CD4-positive, alpha-beta T cell treated with Interleukin-1 beta for 1 hour (primary cell): ENCODE data around the gene BCKDHA.
"Not testable (repeated sequence)": the region's sequence is repeated elsewhere in the genome, so short reads cannot be mapped to it uniquely, and the experiment has no call there.

Experiments used
- DNase-seq, 2 donors: peaks; one replicate each; pipeline ENCODE4 v3.0.0-alpha.2; 2020 to 2022

BCKDHA gene

DNA sequence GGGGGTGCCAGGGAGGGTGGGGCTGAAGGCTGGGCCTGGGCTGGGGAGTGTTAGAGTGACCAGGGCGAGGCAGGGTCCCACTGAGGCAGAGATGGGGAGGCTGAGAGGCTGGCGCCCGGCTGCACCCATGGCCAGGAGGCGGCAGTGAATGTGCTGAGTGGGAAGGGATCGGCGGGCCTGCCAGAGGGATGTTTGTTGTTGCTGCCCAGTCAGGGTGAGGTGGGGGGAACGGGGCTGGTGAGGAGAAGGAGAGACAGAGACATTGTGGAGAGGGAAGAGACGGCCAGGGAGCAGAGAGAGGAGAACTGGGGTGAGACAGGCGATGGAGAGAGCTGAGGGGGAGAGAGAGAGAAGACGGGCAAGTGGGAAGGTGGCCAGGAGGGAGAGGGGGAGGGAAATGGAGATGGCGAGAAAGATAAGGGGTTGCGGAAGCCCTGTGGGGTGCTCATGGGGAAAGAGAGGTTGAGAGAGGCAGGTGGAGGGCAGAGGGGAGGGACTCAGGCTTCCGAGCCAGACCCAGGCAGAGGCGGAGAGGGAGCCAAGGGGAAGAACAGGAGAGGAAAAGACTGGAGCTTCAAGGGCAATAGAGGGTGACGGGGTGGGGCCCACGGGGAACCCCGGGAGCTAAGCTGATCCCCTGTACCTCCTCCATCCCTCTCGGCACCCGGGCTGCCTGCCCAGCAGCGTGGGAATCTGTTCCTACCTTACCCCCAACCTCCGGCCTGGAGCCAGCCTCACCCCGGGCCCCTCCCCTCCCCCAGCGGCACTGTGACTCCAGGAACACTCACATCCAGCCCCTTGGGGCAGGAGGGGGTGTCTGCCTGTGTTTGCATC is 30.2 kb downstream of the BCKDHA start:
- DNase-seq: peak; percentile 47 to 66

DNA sequence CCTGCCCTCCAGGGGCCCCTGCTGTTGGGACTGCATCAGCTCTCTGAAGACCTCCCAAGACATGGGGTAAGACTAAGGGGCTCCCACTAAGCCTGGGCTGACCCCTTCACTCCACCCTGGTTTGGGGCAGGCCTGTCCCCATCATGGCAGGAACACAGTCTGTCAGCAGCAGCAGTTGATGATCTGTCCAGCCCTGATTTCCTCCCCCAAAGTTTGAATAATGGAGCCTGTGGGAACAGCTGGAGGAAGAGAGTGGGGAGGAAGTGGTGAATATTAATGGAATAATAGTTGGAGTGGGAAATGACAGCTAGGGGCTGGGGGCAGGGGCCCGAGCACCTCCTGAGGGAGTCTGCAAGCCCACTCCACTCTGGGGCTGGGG is 30.9 kb downstream of the BCKDHA start:
- no peak for DNase-seq

DNA sequence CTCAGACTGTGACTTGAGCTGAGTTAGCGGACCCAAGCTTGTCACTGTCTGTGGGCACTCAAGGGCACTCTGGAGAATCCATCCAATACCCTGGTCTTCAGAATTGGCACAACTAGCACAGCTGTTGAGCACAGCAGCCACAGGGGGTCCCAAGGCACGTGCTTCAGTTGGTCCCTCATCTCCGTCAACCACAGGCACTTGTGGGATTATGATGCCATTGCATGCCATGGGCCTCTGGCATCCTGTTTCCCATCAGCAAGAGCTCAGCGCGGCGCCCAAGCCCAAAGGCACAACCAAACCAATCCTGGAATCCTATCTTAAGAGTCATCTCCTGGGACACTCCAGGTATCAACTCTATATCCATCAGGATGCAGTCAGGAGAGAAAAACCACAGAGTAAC is 33.3 kb downstream of the BCKDHA start:
- DNase-seq: no peak

DNA sequence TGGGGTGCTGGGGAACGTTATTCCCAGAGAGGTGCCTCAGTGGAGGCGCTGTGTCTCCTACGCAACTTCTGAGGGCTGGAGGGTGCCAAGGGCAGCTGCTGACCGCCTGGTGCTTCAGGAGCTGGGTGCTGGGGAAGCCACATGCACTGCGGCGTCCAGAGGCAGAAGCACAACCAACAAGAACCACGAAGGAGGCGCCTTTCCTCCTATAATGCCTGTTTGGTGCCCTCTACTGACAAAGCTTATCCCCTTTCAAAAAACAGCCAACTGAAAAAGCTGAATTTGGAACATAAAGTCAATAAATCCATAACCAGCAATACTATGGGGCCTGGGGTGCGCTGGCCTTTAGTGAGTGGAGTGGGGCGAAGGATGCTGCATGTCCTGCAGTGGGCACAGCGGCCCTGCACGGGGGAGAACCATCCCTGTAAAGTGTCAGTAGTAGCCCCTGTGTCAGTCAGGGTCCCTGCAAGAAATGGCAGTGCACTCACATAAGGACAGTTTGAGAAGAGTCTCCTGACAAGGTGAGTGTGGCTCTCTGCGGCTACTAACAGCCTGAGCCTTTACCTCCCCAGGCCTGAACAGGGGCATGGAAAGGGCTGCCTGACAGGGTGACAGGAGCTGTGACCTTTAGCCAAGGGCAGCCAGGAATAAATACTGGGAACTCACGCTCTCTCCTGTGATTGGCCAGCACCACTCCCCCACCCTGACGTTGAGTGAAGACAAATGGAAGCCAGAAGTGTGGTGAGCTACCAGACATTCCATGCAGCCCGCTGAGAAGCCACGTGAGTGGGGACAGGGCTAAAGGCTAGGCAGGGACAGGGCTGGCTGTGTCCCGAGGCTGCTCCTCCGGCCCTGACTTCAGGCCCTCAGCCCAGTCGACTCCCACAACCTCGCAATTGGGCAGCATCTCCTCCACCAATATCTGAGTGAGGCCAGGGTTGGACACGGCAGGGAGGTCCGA is 34.1 kb downstream of the BCKDHA start:
- DNase-seq: peak; percentile 35 to 45

DNA sequence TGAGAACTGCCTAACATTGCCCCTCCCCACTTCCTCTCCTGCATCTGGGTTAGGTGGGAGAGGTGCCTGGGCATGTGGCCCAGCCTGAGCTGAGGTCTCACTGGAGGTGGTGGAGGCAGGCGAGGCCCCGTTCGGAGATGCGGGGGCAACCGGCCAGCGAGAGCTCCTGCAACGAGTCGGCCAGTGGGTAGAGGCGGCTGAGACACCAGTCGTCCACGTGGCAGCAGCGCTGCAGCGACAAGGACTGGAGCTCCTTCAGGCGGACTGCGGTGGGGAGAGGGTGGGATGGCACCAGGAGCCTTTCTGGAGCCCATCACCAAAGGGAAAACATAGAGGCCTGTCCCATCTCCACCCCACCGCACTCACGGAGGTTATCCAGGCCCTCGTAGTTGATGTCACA is 35.6 kb downstream of the BCKDHA start:
- no peak for DNase-seq

DNA sequence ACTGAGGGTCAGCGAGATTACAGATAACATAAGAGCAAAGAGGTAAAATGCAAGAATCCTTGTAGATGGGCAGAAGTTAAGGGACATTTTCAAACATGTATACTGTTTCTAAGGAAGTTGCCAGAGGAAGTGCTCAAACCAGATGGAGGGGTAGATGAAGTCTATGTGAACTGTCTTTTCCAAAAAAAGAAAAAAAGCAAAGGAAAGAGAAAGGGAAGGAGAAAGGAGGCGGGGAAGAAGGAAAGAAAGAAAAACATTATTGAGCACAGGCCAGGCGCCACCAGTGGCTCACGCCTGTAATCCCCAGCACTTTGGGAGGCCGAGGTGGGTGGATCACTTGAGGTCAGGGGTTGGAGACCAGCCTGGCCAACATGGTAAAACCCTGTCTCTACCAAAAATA is 36.8 kb downstream of the BCKDHA start:
- no peak for DNase-seq

DNA sequence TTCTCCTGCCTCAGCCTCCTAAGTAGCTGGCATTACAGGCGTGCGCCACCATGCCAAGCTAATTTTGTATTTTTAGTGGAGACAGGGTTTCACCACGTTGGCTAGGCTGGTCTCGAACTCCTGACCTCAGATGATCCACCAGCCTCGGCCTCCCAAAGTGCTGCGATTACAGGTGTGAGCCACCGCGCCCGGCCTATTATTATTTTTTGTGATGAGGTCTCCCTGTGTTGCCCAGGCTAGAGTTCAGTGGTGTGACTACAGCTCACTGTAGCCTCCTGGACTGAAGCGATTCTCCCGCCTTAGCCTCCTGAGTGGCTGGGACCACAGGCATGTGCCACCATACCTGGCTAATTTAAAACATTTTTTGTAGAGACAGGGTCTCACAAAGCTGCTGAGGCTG is 37.8 kb downstream of the BCKDHA start:
- not testable (repeated sequence) for DNase-seq

DNA sequence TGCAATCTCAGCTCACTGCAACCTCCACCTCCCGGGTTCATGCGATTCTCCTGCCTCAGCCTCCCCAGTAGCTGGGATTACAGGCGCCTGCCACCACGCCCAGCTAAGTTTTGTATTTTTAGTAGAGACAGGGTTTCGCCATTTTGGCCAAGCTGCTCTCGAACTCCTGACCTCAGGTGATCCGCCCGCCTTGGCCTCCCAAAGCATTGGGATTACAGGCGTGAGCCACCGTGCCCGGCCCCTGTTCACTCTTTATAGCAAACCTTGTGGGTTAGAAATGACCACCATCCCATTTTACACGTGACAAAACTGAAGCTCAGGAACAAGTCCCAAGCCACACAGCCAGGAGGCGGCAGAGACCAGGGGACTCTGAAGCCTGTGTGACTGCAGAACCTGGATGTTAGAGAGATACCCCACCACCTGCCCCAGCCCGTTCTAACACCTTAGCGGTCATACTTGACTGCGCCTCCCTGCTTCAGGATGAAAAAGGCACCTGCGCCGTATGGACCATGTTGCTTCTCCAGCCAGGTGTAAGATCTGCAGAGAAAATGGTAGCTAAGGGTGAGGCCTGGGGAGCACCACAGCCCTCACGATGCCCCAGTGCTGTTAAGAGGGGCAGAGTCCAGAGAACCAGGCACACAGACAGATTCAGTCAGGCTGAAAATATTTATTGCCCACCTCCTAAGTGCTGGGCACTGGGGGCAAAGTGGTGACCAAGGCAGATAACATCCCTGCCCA is 38.5 kb downstream of the BCKDHA start:
- no peak for DNase-seq

DNA sequence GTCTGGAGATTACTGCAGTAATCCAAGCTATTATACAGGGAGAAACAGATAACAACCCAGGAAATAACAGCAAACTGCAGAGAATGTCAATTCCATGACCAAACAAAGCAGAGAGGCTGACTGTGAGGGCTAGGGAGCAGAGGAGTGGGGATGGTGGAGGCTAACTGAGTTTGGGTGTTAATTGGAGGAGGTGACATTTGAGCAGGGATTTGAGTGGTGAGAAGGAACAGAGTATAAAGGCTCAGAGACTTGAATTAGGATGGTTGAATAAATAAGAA is 39.0 kb downstream of the BCKDHA start:
- DNase-seq: no peak

DNA sequence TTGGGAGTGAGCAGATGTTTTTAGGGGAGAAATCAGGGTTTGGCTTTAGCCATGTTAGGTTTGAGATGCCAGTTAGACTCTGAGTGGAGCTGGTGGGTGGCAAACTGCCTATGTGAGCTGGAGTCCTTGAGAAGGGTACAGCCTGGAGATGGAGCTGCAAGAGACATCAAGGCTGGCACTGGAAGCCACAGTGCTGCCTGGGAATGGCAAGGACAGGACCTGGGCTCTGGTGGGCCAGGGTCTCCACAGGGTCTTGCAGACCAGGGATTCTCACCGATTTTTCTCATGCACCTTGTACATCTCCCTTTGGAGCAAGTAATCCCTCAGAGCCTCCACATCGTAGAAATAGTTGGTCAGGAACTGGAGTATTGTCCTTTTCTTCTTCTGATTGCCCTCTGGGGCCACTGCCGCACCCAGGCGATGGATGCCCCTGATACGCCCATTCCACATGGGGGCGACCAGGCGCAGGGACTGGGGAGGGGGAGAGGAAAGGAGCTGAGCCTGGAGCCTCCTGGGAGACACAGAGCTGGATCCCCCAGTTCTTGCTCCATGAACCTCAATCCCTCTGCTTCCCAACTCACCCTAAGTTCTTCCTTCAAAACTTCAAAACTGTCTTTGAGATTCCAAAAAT is 40.4 kb downstream of the BCKDHA start:
- DNase-seq: no peak

DNA sequence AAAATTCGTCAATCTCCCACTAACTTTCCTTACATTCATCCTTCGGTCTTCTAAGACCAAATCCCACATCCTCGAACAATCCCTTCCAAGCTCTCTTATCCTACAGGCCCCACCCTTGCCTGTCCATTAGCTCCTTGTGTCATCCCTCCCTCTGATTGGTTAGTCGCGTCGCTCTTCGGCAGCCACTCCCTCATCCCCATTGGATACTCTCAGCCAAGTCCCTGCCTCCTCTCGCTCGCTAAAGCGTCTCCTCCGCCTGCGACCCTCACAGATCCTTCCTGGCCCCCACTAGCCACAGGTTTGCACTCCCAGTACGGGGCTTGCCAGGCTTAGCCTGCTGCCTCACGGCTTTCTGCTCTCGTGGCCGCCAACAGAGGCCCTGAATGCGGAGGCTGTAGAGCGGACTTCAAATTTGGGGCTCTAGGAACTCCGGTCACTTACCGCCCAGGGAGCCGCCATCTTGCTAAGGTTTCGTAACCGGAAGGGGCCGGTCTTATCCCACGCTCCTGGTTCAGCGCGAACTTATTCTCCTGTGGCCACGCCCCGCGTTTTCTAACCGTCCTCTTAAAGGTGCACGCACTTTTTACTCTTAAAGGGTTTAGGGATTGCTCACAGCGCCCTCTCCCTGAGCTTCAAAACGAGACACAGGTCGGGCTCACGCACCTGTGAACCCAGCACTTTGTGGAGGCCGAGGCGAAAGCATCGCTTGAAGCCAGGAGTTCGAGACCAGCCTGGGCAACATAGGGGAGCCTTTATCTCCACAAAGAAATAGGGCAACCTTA is 42.0 kb downstream of the BCKDHA start, which contains the start of gene DMAC2:
Gene DMAC2 (minus strand): TSS at position 472 of the 782 bp plus-strand sequence. CDS start 13 bp downstream, at position 459.
- DNase-seq: peak; percentile 94 to 95

DNA sequence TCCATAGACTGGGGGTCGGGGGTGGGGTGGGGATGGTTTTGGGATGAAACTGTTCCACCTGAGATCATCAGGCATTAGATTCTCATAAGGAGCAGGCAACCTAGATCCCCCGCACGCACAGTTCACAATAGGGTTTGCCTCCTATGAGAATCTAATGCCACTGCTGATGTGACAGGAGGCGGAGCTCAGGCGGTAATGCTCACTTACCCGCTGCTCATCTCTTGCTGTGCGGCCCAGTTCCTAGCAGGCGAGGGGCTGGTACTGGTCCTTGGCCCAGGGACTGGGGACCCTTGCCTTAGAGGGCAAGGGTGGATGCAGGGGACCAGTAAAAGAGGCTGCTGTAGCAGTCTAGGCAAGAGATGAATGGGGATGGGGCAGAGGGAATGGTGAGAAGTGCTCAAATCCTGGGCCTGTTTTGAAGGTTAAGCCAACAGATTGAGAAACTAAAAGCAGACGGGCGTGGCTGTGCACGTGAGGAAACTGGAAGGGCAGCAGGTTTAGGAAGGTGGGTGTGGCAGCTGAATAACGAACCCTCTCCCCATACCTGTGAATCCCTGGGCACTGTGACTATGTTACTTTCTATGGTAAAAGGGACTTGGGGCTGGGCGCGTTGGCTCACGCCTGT is 43.8 kb downstream of the BCKDHA start:
- no peak for DNase-seq

DNA sequence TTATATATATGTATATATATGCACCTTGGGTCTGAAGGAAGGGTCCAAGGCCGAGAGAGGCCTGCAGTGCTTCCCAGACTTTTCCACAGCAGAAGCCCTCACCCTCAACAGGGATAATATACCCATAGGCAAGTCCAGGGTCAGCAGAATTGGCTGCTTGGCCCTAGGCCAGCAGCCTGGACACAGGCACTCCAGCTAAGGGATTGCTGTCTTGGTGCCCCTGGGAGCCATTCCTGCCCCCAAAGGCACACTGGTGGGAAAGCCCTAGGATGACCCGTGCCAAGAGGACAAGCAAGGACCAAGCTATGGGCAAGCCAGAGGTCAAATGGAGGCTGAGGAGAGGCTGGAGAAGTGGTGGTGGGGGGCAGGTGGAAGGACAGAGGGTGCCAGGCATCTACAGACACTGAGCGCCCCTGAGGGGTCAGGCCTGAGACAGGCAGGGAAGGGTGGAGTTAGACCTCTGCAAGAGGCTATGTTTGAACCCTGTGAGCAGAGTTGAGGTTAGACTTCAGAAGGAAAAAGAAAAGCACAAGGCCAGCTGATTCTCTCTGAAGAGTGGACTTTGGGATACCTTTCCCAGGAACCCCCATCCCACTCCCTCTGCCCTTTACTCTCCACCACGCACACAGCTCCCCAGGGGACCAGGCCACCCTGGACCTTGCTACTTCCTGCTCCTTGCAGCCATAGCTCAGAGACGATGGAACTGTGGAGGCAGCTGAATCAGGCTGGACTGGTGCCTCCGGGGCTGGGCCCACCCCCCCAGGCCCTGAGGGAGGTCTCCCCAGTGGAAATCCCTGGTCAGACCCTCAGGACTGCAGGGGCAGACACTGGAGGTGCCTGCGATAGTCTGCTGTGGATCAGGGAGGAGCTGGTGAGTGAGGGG is 45.1 kb downstream of the BCKDHA start, which contains the start of gene ERICH4:
Gene ERICH4 (plus strand): TSS at position 684 of the 883 bp plus-strand sequence. CDS start 14 bp downstream, at position 698.
- no peak for DNase-seq

DNA sequence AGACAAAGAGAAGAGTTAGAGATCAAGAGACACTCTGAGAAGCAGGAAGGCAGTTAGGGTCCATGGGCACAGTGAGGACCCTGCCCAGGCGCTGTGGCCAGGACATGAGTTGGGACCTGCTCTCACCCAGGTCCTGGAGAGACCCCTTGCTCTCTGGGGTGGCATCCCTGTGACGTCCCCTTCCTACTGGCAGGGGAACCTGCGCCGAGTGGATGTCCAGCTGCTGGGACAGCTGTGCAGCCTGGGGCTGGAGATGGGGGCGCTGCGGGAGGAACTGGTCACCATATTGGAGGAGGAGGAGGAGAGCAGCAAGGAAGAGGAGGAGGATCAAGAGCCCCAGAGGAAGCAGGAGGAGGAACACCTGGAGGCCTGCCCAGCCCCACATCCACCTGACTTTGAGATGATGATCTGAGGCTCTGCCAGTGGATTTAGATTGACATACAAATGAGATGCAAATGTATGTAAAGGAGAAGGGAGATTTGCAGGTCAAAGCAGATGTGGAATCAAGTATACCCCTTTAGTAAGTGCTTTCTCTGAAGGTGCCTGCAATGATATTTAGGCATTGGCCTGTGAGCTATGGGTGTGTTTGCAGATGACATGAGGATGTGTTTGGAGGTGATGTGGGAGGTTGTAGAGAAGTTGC is 46.3 kb downstream of the BCKDHA start:
- no peak for DNase-seq

DNA sequence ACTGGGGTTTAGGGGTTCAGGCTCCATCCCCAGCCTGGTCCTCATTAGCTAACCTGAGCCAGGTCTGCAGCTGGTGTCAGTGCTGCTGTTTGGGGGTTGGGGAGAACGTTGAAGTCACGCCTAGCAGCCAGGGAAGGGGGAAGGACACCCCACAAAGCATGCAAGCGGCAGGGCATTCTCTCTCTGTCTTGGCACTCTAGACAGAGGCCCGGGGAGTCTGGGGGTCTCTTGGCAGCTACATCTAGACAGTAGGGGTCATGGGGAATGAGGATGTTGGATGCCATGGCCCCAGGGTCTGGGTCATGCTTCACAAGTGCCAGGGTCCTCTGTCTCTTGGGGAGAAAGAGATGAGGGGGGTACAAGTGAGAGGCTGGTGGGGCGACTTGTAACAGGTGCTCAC is 48.0 kb downstream of the BCKDHA start:
- DNase-seq: no peak

DNA sequence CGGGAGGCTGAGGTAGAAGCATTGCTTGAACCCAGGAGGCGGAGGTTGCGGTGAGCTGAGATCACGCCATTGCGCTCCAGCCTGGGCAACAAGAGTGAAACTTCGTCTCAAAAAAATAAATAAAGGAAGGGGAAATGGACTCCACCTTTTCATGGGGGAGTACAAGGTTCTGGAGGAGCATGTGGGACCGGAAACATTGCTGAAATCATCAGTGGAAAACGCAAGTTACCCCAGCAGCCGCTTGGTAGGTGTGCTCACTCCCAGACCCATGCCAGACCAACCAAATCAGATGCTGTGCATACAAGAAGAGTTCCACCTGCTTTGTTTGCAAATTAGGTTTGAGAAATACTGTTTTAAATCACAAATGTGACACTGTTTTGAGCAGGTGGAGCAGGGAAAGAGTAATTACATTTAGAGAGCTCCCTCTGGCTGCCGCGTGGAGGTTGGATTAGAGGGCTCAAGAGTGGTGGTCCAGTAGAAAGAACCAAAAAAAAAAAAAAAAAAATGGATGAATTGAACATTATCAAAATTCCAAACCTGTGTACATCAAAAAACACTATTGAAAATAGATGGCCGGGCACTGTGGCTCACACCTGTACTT is 50.2 kb downstream of the BCKDHA start:
- no peak for DNase-seq

DNA sequence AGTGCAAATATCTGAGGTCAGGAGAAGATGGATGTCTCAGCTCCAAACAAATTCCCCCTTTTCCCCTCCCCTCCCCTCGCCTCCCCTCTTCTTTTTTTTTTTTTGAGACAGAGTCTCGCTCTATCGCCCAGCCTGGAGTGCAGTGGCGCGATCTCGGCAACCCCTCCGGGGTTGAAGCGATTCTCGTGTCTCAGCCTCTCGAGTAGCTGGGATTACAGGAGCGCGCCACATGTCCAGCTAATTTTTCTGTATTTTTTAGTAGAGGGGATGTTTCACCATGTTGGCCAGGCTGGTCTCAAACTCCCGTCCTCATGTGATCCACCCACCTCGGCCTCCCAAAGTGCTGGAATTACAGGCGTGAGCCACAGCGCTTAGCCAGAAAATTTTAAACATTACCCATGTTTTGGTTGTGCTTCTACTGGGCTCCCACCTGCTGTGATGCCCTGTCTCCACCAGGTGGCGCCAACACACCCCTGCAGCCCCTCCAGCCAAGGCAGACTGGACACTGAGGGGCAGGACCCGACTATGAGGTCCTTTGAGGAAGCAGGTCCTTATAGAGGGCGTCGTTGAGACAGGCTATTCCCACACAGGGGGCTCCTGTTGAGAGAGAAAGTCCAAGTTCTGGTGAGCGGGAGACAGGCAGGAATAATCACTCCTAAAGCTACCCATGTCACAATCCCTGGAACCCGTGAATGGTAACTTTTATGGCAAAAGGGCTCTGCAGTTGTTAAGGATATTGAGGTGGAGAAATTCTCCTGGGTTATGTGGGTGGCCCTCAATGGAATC is 51.7 kb downstream of the BCKDHA start:
- DNase-seq: peak; percentile 72 to 74

DNA sequence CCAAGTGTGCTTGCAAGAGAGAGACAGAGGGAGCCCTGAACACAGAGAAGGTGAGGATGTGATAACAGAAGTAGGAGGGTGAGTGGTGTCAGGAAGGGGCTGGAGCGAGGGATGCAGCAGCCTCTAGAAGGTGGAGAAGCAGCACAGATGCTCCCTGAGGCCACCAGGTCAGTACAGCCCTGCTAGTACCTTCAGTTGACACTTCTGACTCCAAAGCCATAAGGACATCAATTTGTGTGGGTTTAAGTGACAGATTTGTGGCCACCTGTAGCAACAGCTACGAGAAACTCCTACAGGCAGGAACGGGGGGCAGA is 52.2 kb downstream of the BCKDHA start:
- DNase-seq: no peak
